ENCODE data around the gene IGLL1.
"Not testable (repeated sequence)": the region's sequence is repeated elsewhere in the genome, so short reads cannot be mapped to it uniquely, and the experiment has no call there.

IGLL1 gene

GRCh38 chr22:23539135-23539838, 40.8 kb downstream of the IGLL1 start:
- peak; percentile 44 for DNase-seq

- DNase-seq = not testable (repeated sequence)
These were observed 41.4 kb downstream of the IGLL1 start for GRCh38 chr22:23538696-23539030.

GRCh38 chr22:23537830-23538695, 42.0 kb downstream of the IGLL1 start:
- DNase-seq = not testable (repeated sequence)

GRCh38 chr22:23537416-23537815, 42.7 kb downstream of the IGLL1 start:
- DNase-seq = no peak

GRCh38 chr22:23536821-23537345, 43.2 kb downstream of the IGLL1 start:
- DNase-seq = no peak

- DNase-seq = not testable (repeated sequence)
These were observed 44.1 kb downstream of the IGLL1 start for GRCh38 chr22:23535790-23536661.

- DNase-seq = no peak
These were observed 45.0 kb downstream of the IGLL1 start for GRCh38 chr22:23534851-23535717.

- no peak for DNase-seq
These were observed 45.8 kb downstream of the IGLL1 start for GRCh38 chr22:23534201-23534850.

- DNase-seq = no peak
These were observed 46.3 kb downstream of the IGLL1 start for GRCh38 chr22:23533771-23534191.

GRCh38 chr22:23533328-23533762, 46.7 kb downstream of the IGLL1 start:
- DNase-seq = peak; percentile 23

GRCh38 chr22:23532731-23533130, 47.4 kb downstream of the IGLL1 start:
- no peak for DNase-seq

GRCh38 chr22:23531966-23532705, 48.0 kb downstream of the IGLL1 start:
- DNase-seq = no peak

- DNase-seq = no peak
These were observed 48.7 kb downstream of the IGLL1 start for GRCh38 chr22:23531283-23531956.

GRCh38 chr22:23530766-23531282, 49.3 kb downstream of the IGLL1 start:
- no peak for DNase-seq

GRCh38 chr22:23530106-23530505, 50.0 kb downstream of the IGLL1 start:
- DNase-seq = no peak

- DNase-seq = no peak
These were observed 50.7 kb downstream of the IGLL1 start for GRCh38 chr22:23529166-23530103.

GRCh38 chr22:23527971-23528740, 51.9 kb downstream of the IGLL1 start:
- no peak for DNase-seq

Data from NCI-H1105 (cell line).